CD4-positive, alpha-beta T cell treated with Interleukin-6 for 4 hours (primary cell): ENCODE measurements around the gene PCDHA11.
"Not testable (repeated sequence)": the region's sequence is repeated elsewhere in the genome, so short reads cannot be mapped to it uniquely, and the experiment has no call there.

Experiments
- DNase-seq: peaks from one replicate; pipeline ENCODE4 v3.0.0-alpha.2; 2020; ENCODE audit warnings: mixed read lengths

PCDHA11 gene

DNA sequence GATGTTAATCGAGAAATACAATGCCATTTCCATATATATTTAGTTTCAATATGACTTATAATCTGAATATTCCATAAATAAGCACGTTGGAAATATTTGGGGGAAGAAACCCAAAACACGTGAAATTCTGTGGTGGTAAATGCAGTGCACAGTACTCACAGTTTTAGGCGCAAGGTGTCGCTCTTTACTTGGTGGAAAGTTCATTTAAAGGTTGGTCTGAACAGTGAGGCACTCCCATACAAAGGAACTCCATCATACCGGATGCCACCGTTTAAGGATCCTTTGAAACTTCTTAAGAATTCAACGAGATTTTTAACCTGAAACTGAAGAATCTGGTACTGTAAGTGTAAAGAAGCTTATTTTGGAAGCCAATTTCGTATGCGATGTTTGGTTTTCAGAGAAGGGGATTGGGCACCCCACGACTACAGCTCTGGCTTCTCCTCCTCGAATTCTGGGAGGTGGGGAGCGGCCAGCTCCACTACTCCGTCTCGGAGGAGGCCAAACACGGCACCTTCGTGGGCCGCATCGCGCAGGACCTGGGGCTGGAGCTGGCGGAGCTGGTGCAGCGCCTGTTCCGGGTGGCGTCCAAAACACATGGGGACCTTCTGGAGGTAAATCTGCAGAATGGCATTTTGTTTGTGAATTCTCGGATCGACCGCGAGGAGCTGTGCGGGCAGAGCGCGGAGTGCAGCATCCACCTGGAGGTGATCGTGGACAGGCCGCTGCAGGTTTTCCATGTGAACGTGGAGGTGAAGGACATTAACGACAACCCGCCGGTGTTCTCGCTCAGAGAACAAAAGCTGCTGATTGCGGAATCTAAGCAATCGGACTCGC lies at the start of gene PCDHA11:
PCDHA11 (plus strand) TSS at position 237 of the 834 bp plus-strand sequence; CDS start at position 384, 147 bp downstream.
- no peak for DNase-seq

DNA sequence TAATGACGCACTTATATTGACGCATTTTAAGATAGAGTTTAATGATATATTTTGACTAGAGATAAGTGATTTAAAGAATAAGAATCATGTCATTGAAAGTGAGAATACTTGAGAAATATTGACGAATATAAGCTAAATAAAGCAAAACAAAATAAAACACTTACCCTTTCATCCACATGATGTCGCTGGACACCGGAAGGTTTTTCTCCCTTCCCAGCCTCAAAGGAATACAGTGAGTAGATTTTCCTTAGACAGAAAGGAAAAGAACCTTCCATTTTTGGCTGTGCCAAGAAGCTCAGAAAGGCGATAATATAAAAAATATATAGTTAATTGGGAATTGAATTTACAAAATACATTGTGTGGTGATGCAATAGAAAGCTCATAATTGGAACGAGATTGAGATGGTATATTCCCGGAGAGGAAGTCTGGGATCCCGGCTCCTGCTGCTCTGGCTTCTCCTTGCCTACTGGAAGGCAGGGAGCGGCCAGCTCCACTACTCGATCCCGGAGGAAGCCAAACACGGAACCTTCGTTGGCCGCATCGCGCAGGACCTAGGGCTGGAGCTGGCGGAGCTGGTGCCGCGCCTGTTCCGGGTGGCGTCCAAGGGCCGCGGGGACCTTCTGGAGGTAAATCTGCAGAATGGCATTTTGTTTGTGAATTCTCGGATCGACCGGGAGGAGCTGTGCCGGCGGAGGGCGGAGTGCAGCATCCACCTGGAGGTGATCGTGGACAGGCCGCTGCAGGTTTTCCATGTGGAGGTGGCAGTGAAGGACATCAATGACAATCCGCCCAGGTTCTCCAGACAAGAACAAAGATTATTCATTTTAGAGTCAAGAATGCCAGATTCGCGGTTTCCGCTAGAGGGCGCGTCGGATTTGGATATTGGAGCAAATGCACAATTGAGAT lies 47.1 kb upstream of the PCDHA11 start, which contains the start of gene PCDHA5:
PCDHA5 (plus strand) TSS at position 239 of the 906 bp plus-strand sequence.
- DNase-seq: no peak

- no peak for DNase-seq
Measured at GRCh38 chr5:140822281-140822629, 46.5 kb upstream of the PCDHA11 start.

GRCh38 chr5:140822969-140823368 lies 45.8 kb upstream of the PCDHA11 start:
- DNase-seq: not testable (repeated sequence)

GRCh38 chr5:140823475-140823874 lies 45.3 kb upstream of the PCDHA11 start:
- DNase-seq: no peak

DNA sequence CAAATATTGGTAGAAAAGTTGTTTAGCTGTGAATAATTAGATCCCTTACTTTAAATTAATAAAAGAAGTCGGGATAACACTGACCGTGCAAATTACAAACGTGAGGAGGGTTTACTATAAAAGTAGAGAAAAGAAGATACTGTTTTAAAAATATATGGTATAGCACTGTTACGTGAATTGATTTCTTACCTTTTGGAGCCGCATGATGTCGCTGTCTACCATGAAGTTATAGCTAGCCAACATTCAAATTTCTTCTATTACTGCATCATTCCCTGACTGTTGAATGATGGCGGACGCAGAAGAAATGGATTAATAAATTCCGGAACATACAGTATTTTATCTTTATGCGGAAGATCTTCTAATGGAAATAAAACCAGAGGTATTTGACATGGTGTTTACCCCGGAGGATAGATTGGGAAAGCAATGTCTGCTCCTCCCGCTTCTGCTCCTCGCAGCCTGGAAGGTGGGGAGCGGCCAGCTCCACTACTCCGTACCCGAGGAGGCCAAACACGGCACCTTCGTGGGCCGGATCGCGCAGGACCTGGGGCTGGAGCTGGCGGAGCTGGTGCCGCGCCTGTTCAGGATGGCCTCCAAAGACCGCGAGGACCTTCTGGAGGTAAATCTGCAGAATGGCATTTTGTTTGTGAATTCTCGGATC lies 40.9 kb upstream of the PCDHA11 start, which contains the start of gene PCDHA6:
PCDHA6 (plus strand) TSS at position 257 of the 658 bp plus-strand sequence; CDS start at position 389, 132 bp downstream.
- DNase-seq: no peak

DNA sequence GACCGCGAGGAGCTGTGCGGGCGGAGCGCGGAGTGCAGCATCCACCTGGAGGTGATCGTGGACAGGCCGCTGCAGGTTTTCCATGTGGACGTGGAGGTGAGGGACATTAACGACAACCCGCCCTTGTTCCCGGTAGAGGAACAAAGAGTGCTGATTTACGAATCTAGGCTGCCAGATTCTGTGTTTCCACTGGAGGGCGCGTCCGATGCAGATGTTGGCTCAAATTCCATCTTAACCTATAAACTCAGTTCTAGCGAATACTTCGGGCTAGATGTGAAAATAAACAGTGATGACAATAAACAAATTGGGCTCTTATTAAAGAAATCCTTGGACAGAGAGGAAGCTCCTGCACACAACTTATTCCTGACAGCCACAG lies 40.4 kb upstream of the PCDHA11 start:
- DNase-seq: no peak

DNA sequence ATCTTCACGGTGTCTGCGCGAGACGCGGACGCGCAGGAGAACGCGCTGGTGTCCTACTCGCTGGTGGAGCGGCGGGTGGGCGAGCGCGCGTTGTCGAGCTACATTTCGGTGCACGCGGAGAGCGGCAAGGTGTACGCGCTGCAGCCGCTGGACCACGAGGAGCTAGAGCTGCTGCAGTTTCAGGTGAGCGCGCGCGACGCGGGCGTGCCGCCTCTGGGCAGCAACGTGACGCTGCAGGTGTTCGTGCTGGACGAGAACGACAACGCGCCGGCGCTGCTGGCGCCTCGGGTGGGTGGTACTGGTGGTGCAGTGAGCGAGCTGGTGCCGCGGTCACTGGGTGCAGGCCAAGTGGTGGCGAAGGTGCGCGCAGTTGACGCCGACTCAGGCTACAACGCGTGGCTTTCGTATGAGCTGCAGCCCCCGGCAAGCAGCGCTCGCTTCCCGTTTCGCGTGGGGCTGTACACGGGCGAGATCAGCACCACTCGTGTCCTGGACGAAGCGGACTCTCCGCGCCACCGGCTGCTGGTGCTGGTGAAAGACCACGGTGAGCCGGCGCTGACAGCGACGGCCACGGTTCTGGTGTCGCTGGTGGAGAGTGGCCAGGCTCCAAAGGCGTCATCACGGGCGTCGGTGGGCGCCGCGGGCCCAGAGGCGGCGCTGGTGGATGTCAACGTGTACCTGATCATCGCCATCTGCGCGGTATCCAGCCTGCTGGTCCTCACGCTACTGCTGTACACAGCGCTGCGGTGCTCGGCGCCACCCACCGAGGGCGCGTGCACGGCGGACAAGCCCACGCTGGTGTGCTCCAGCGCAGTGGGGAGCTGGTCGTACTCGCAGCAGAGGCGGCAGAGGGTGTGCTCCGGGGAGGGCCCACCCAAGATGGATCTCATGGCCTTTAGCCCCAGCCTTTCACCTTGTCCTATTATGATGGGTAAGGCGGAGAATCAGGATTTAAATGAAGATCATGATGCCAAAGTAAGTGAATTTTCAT lies 39.0 kb upstream of the PCDHA11 start:
- DNase-seq: not testable (repeated sequence)

GRCh38 chr5:140833993-140834392 lies 34.8 kb upstream of the PCDHA11 start, which contains the start of gene PCDHA7:
Gene PCDHA7, plus strand, starts transcription at chr5:140834269. Its CDS starts 115 bp downstream, at chr5:140834384.
- DNase-seq: no peak

GRCh38 chr5:140834439-140835008 lies 34.2 kb upstream of the PCDHA11 start:
- not testable (repeated sequence) for DNase-seq

DNA sequence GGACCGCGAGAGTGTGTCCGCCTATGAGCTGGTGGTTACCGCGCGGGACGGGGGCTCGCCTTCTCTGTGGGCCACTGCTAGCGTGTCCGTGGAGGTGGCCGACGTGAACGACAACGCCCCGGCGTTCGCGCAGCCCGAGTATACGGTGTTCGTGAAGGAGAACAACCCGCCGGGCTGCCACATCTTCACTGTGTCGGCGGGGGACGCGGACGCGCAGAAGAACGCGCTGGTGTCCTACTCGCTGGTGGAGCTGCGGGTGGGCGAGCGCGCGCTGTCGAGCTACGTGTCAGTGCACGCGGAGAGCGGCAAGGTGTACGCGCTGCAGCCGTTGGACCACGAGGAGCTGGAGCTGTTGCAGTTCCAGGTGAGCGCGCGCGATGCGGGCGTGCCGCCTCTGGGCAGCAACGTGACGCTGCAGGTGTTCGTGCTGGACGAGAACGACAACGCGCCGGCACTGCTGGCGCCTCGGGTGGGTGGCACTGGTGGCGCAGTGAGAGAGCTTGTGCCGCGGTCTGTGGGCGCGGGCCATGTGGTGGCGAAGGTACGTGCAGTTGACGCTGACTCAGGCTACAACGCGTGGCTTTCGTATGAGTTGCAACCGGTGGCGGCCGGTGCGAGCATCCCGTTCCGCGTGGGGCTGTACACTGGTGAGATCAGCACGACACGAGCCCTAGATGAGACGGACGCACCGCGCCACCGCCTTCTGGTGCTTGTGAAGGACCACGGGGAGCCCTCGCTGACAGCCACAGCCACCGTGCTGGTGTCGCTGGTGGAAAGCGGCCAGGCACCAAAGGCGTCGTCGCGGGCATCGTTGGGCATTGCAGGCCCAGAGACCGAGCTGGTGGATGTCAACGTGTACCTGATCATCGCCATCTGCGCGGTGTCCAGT lies 32.9 kb upstream of the PCDHA11 start:
- DNase-seq: no peak

GRCh38 chr5:140840978-140841962 lies 27.5 kb upstream of the PCDHA11 start, which contains the start of gene PCDHA8:
Gene PCDHA8, plus strand, starts transcription at chr5:140841187. Its CDS starts 135 bp downstream, at chr5:140841322.
- no peak for DNase-seq

DNA sequence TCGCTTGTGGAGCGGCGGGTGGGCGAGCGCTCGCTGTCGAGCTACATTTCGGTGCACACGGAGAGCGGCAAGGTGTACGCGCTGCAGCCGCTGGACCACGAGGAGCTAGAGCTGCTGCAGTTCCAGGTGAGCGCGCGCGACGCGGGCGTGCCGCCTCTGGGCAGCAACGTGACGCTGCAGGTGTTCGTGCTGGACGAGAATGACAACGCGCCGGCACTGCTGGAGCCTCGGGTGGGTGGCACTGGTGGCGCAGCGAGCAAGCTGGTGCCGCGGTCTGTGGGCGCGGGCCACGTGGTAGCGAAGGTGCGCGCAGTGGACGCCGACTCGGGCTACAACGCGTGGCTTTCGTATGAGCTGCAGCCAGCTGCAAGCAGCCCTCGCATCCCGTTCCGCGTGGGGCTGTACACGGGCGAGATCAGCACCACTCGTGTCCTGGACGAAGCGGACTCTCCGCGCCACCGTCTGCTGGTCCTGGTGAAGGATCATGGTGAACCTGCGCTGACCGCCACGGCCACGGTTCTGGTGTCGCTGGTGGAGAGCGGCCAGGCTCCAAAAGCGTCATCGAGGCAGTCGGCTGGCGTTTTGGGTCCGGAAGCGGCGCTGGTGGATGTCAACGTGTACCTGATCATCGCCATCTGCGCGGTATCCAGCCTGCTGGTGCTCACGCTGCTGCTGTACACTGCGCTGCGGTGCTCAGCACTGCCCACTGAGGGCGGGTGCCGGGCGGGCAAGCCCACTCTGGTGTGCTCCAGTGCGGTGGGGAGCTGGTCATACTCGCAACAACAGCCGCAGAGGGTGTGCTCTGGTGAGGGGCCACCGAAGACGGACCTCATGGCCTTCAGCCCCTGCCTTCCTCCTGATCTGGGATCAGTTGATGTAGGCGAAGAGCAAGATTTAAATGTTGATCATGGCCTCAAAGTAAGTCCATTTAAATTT lies 25.7 kb upstream of the PCDHA11 start:
- no peak for DNase-seq

GRCh38 chr5:140848139-140849102 lies 20.3 kb upstream of the PCDHA11 start, which contains the start of gene PCDHA9:
Gene PCDHA9, plus strand, starts transcription at chr5:140848382. Its CDS starts 114 bp downstream, at chr5:140848496.
- DNase-seq: not testable (repeated sequence)

- DNase-seq: not testable (repeated sequence)
Measured at GRCh38 chr5:140849831-140850634, 18.7 kb upstream of the PCDHA11 start.
